NCI-H1092 treated with DMSO at 0.1 percent for 48 hours (cell line): ENCODE results near the gene TCF4.

Experiments
- DNase-seq: peaks from one replicate; lab custom pipeline; 2025; lab: John Stamatoyannopoulos, UW

TCF4 gene

DNA sequence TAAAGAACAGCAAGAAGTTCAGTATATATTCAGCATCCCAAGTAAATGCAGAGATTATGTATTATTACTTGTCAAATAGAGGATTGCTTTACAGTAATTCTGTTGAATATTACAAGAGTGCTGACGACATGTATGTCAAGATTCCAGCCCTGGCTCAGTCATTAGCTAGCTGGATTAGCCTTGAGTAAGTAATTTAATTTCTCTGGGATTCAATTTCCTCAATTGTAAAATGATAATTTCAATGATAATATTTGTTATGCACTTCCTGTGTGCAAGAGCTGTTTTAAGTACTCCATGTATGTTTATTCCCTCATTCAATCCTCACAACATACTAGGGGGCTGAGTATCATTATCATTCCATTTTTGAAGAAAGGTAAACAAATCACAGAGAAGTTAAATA lies 44.0 kb downstream of the TCF4 start:
- DNase-seq = no peak

DNA sequence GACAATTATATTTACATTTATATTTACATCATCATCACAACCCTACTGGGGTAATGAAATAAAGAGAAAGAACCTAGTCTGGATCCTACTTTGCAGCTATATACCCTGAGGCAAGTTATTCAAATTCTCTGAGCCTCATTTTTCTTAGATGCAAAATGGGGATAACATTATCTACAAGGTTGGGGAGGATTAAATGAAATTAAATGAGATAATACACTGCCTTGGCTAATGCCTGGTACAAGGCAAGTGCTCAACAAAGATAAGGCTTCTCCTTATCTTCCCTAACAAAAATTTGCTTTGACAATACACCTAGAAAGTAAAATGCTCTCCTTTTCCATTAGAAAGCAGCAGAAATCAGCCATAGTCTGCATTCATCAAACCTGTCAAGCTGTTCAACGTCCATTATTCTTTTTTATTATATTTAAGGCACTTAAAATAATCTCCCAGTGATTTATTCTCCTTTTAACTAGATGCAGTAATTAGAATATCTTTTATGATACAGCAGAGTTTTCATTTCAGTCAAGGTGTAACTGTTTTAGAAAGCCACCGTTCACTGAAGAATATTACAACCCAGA lies 44.8 kb downstream of the TCF4 start:
- DNase-seq = no peak

GRCh38 chr18:55541571-55541970 lies 46.4 kb downstream of the TCF4 start:
- DNase-seq = no peak

GRCh38 chr18:55539240-55539639 lies 48.8 kb downstream of the TCF4 start:
- no peak for DNase-seq

DNA sequence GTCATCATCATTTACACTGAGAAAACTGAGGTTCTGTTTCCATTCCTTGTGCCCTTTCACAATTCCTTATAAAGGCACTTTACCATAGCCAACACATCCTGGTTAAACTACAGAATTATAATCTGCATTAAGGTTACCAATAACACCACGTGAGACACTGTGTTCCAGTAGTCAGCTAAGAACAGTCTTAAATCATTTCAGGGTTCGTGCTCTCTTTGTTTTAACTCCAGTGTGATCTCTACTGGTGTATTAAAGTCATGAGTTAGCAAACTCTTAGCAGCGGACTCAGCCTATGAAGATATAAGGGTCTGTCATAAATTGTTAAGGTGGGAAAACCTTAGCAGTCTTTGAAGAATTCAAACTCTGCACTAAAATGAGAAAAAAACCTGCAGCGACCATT lies 53.0 kb downstream of the TCF4 start:
- DNase-seq = no peak

- no peak for DNase-seq
Observed at GRCh38 chr18:55534547-55534946, 53.4 kb downstream of the TCF4 start.

DNA sequence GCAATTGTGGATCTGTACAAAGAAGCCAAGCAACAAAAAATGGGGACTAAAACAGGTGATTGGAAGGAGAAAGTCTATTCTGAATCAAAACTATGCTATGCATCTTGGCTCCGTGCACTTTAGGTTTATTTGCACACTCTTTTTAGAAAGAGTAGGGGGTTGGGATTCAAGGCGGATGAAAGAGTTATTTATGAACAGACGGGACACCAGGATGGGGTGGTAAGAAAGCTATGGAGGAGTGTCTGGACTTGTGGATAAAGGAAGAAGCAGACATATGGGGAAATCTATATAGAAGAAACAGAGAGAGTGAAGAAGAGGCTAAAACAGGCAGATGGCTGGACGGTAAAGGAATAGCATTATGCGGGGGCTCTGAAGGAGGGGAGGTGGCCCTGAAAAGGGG lies 57.8 kb downstream of the TCF4 start:
- no peak for DNase-seq

DNA sequence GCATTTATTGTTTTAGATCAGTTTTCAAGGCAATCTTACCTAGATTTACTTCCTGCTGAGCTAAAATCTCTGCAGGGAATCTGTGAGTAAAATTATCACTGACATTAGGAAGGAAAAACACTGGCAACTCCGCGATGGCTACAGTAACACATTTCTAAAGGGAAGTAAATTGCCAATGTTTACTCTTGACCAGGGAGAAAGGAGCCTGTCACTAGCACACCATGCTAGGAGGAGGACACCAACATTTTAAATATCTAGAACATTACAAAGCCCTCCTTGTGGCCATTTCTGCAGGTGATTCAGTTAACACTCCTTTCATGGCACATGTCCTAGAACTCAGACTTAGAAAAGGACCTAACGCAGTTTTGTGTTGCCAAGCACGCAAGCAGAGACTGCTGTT lies 58.4 kb downstream of the TCF4 start:
- no peak for DNase-seq

GRCh38 chr18:55525845-55526244 lies 62.1 kb downstream of the TCF4 start:
- no peak for DNase-seq

- DNase-seq = no peak
Observed at GRCh38 chr18:55524353-55525073, 63.5 kb downstream of the TCF4 start.

DNA sequence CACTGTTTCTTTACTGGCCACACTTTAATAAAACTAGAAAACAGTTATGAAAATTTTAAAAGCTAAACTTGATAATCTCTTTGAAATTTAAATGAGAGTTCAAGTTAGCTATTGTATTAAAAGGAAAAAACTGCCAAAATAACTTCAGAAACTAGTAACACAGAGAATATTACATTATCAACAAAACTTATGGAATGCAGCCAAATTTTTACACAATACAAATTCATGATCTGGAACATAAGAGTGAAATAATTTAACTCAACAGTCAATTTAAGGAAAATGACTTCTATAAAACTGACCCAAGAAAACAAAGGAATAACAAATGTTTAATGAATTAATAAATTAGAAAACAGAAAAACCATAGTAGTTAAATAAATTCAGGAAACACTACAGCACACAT lies 65.0 kb downstream of the TCF4 start:
- no peak for DNase-seq

DNA sequence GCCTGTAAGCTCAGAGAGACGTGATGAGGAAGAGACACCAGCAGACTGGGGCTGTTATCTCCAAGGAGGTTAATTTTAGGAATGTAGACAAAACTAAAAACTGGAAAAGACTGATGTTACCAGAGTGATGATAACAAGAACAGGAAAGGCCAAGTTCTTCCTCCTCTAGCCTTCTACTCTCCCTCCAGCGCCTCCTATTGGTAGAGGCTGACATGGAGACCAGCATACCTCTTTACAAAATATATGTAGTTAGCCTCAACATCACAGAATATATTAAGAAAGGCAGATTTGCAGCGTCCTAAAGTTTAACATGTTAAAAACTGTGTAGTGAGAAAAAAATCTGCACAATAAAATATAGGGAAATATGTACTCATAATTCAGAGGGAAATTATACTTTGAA lies 66.0 kb downstream of the TCF4 start:
- DNase-seq = no peak

DNA sequence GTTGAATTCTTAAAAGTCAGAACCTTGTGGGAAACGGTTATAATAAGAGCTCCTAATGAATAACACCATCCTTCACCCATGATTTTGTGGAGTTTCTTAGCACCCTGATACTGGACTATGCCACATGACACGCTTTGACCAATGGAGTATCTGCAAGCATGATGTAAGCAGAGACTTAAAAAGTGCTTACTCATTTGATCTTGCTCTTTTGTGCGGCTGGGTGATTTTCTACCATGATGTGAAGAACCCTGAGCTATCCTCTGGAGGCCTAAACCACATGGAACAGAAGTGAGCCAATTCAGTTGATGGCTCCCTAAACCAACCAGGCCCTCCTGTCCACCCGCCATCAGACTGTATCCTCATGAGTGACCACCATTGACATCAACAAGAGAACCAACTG lies 70.9 kb downstream of the TCF4 start:
- no peak for DNase-seq

DNA sequence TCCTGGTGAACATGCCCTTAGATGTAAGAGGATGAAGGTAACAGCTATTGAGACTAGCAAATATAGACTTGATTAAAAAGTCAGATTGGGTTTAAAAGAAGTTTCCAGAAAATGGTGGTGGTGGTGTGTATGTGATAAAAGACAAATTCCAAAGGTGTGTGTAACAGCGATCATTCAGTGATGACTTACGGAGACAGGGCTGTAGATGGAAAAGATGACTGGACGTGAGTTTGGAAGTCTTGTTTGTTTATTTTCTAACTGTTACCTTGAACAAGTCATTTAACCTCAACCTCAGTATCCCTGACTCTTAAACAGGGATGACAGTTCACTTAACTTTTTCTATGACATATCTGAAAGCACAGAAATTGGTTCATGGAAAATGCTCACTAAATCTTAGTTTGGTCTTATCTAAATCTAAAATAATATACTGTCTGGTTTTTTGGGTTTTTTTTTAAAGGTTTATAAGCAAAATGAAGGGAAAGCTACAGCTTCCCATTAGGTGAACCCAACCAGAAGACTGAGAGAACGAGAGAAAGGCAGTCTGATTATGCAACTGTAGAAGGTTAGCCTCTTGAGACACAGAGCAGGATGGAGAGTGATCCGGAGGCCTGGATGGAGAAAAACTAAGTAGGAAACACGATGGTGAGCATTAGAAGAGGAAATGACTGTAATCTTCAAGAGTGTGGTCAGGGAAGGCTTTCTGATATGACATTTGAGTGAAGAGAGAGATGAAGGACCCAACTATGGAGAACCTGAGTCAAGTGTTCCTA lies 71.9 kb downstream of the TCF4 start:
- DNase-seq = no peak

DNA sequence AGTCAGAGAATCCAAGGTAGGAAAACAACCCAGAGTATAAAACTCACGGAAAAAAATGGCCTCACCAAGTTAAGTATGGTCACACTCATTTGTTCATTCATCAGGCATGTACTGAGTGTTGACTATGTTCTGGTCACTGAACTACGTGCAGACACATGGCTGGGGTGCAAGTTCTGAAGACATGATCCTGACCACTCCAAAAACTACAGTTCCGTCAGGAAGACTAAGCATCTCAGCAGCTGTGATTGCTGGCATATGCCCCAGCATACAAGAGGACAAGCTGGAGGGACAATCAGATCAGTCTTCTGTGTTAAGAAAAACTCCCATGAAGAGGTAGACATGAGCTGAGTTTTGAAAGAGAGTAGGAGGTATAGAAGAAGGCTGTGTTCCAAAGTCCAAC lies 72.8 kb downstream of the TCF4 start:
- DNase-seq = no peak

- no peak for DNase-seq
Observed at GRCh38 chr18:55513161-55513560, 74.8 kb downstream of the TCF4 start.

GRCh38 chr18:55511277-55511676 lies 76.7 kb downstream of the TCF4 start:
- DNase-seq = no peak

GRCh38 chr18:55510809-55511208 lies 77.2 kb downstream of the TCF4 start:
- no peak for DNase-seq

GRCh38 chr18:55509631-55510324 lies 78.2 kb downstream of the TCF4 start:
- no peak for DNase-seq

- DNase-seq = no peak
Observed at GRCh38 chr18:55508651-55509050, 79.3 kb downstream of the TCF4 start.

- DNase-seq = no peak
Observed at GRCh38 chr18:55506074-55506473, 81.9 kb downstream of the TCF4 start.

- DNase-seq = no peak
Observed at GRCh38 chr18:55504808-55505207, 83.2 kb downstream of the TCF4 start.
